ENCODE results near the gene TBX3.

The TBX3 gene

GRCh38 chr12:114671066-114671442 is 12.9 kb downstream of the TBX3 start:
- H3K4me1 ChIP-seq (ENCODE audit: low read length): no peaks in the 10 kb centered on the region
- H3K27ac ChIP-seq (ENCODE audit: low read length): no peak overlapping the region
- H3K9me3 ChIP-seq (ENCODE audit: insufficient read depth, low read length): no peaks in the 10 kb centered on the region
- H4K20me1 ChIP-seq (ENCODE audit: insufficient read depth, low read length): no peaks in the 10 kb centered on the region
- no peak overlapping the region for H3K4me3 ChIP-seq (ENCODE audit: low read length)
- H3K9ac ChIP-seq (ENCODE audit: low read length): no peak overlapping the region
- no peak overlapping the region for H2AFZ ChIP-seq (ENCODE audit: low read depth, low read length)
- no peaks in the 10 kb centered on the region for H3K79me2 ChIP-seq (ENCODE audit: low read length)
- H3K36me3 ChIP-seq (replicated peaks; ENCODE audit: low read depth, low read length): no peaks in the 10 kb centered on the region
- H3K27me3 ChIP-seq (ENCODE audit: low read depth, low read length): 0 out of 2 replicates have a peak, but pooled peaks cover 2% of the 10 kb centered on the region
- H3K4me2 ChIP-seq (ENCODE audit: low read length): no peak overlapping the region
- TF ChIP-seq EZH2phosphoT487 (IDR thresholded peaks at IDR 0.05; ENCODE audit: low read depth): no peak
- no peak for TF ChIP-seq CTCF (IDR thresholded peaks at IDR 0.05; ENCODE audit: low read depth, low read length)

- no peaks in the 10 kb centered on the region for H3K36me3 ChIP-seq (replicated peaks; ENCODE audit: low read depth, low read length)
- no peak overlapping the region for H3K27ac ChIP-seq (ENCODE audit: low read length)
- H4K20me1 ChIP-seq (ENCODE audit: insufficient read depth, low read length): no peaks in the 10 kb centered on the region
- no peak overlapping the region for H3K9ac ChIP-seq (ENCODE audit: low read length)
- H3K4me2 ChIP-seq (ENCODE audit: low read length): no peak overlapping the region
- no peak overlapping the region for H3K4me3 ChIP-seq (ENCODE audit: low read length)
- H3K27me3 ChIP-seq (ENCODE audit: low read depth, low read length): no peaks in the 10 kb centered on the region
- no peaks in the 10 kb centered on the region for H3K9me3 ChIP-seq (ENCODE audit: insufficient read depth, low read length)
- H3K79me2 ChIP-seq (ENCODE audit: low read length): no peaks in the 10 kb centered on the region
- no peaks in the 10 kb centered on the region for H3K4me1 ChIP-seq (ENCODE audit: low read length)
- no peak overlapping the region for H2AFZ ChIP-seq (ENCODE audit: low read depth, low read length)
- TF ChIP-seq CTCF (IDR thresholded peaks at IDR 0.05; ENCODE audit: low read depth, low read length): no peak
Measured at GRCh38 chr12:114670291-114670980, 13.5 kb downstream of the TBX3 start.

- Histone ChIP-seq H3K4me3 (ENCODE audit: low read length) (no peak overlapping the region), H3K9ac (ENCODE audit: low read length) (no peak overlapping the region), H3K4me1 (ENCODE audit: low read length) (no peaks in the 10 kb centered on the region), H3K79me2 (ENCODE audit: low read length) (no peaks in the 10 kb centered on the region), H4K20me1 (ENCODE audit: insufficient read depth, low read length) (no peaks in the 10 kb centered on the region), H3K27me3 (ENCODE audit: low read depth, low read length) (no peaks in the 10 kb centered on the region), H2AFZ (ENCODE audit: low read depth, low read length) (no peak overlapping the region), H3K36me3 (replicated peaks; ENCODE audit: low read depth, low read length) (no peaks in the 10 kb centered on the region), H3K27ac (ENCODE audit: low read length) (no peak overlapping the region), H3K4me2 (ENCODE audit: low read length) (no peak overlapping the region), H3K9me3 (ENCODE audit: insufficient read depth, low read length) (no peaks in the 10 kb centered on the region)
- no peak for TF ChIP-seq EZH2phosphoT487 (IDR thresholded peaks at IDR 0.05; ENCODE audit: low read depth)
- no peak for TF ChIP-seq CTCF (IDR thresholded peaks at IDR 0.05; ENCODE audit: low read depth, low read length)
Measured at GRCh38 chr12:114669401-114670290, 14.3 kb downstream of the TBX3 start.

GRCh38 chr12:114668886-114669288 is 15.1 kb downstream of the TBX3 start:
- Histone ChIP-seq H3K79me2 (ENCODE audit: low read length) (no peaks in the 10 kb centered on the region), H3K4me1 (ENCODE audit: low read length) (no peaks in the 10 kb centered on the region), H3K9ac (ENCODE audit: low read length) (no peak overlapping the region), H3K36me3 (replicated peaks; ENCODE audit: low read depth, low read length) (no peaks in the 10 kb centered on the region), H3K4me2 (ENCODE audit: low read length) (no peak overlapping the region), H2AFZ (ENCODE audit: low read depth, low read length) (no peak overlapping the region), H3K27me3 (ENCODE audit: low read depth, low read length) (no peaks in the 10 kb centered on the region), H3K27ac (ENCODE audit: low read length) (no peak overlapping the region), H3K4me3 (ENCODE audit: low read length) (no peak overlapping the region), H4K20me1 (ENCODE audit: insufficient read depth, low read length) (no peaks in the 10 kb centered on the region), H3K9me3 (ENCODE audit: insufficient read depth, low read length) (no peaks in the 10 kb centered on the region)
- TF ChIP-seq CTCF (IDR thresholded peaks at IDR 0.05; ENCODE audit: low read depth, low read length): no peak
- no peak for TF ChIP-seq EZH2phosphoT487 (IDR thresholded peaks at IDR 0.05; ENCODE audit: low read depth)
